SIG-M5 (cell line): Measurements from ENCODE around the gene CAPN13.

Source experiments
- DNase-seq: peaks from one replicate; lab custom pipeline; 2025; lab: John Stamatoyannopoulos, UW

CAPN13 gene

DNA sequence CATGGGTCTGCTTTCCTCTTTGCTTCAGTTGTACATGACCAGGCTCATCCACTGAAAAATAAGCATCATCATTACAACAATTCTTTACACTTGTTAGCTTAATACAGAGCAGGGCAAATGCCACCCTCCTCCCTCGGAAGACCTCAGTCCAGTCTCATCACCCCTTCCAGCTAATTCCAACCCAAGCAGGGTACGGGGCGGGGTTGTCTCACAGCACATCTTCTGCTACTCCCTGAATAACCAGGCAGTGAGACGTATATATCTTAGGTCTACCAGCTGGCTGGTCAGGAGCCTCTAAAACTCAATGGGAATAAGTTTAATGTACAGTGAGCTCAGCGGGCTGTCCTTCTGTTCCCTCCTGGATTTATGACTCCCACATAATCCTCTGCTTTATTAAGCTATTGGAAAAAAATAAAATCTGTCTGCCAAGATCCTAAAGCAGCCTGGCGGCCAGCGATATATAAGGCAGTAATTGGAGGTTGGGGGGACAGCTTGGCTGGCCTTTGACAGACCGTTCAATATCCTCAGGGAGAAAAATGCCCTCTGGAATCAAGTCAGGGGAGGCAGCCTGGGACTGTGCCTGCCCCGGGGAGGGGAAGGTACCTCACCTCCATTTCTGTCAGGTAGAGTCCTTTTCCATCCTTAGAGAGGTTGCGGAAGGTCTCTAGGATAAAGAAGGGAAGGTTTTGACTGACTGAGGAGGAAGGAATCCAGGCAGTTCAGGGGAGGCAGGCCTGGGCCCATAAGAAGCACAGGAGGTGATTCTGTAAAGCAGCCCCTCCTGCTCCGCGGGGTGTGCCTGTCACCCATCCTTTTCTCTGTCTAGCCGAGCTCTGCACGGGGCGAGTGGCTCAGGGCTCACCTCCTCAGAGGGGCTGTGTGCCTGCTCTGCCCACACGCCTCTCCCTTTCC, 76.3 kb downstream of the CAPN13 start:
- DNase-seq = no peak

DNA sequence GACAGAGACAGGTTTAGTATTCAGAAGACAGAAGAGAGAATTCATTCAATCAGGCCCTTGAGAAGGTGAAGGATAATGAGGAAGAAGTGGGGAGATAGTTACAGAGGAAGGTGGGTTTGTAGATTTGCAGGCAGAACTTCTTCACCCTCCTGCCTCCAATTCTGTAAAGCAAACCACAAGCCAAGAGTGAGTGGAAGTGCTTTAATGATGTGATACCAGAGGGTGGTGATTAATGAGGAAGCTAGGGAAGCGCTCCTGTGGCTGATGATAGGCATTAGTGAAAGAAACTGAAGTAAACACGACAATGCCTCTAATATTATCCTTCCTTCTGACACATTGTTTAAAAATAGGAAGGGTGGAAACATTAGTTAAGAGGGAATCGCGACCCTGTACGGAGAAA, 78.2 kb downstream of the CAPN13 start:
- DNase-seq = no peak

DNA sequence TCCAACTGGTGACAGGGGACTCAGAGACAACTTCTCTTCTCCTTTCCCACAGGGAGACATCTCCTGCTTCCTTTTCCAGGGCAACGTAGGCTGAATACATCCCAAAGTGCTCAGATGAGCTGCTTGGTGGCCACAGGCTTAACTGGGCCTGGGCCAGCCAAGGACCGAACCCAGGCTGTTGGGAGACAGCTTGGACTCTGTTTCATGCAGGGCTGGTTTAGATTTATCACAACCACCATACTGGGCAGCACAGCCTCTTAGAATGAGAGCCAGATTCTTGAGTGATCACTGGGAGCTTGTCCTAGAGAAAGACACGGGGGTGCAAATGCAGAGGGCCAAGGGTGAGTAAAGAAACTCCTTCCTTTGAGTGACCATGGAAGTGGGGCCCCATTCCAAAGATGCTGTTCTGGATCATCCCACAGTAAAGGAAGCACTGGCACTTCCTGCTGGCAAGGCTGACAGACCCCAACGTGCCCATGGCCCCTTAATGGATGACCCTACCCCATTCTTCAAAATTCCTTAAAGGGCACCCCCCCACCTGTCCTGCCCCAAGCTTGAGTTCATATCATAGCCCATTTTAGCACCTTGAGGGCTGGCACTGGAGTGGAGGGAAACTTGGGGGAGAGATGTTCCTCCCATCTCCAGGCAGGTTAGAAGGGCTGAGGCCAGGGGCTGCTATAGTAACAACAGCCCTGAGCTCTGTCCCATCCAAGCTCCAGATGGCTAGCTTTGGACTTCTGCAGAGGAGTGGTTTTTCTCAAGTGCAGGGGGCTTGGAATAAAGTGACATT, 84.1 kb downstream of the CAPN13 start:
- DNase-seq = no peak

DNA sequence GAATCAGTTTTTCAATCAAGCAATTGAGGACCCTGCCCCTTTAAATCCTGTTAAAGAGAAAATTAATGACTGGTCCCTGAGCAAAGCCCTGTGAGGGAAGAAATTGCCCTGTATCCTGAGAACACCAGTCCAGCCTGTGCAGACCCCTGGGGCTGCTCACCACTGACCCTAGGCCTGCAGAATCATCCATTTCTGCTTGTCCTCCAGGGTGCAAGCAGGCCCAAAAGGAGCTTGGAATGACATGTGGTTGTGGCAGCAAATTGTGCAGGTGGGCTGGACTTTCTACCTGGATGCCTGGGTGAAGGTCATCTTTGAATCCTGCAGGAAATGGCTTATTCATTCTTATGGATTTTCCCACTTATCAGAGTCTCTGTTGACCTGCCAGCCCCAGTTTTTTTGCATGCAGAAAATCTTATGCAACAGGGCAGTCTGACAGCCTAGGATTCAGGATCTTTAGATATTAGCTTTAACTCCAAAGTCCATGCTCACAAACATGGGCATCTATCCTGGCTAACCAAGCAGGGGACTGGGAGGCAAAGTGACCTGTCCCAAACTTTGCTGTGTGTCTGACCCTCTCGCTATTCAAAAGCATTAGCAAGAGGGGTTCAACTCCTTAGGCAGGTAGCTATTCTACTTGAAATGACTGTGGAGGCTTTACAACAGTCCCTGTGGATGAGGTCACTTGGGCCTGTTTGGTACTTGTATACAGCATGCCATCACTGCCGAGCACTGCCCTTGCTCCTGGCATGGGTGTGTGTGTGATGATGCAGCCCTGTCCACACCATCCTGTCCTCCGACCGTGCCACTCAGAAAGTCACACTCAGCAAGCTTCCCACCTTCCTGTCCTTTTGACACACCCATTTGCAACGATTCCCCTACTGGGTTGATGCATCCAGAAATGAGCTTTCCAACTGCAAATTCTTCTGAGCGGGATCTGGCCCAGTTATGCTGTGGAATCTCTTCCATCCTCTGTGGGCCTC, 85.3 kb downstream of the CAPN13 start:
- DNase-seq = no peak

DNA sequence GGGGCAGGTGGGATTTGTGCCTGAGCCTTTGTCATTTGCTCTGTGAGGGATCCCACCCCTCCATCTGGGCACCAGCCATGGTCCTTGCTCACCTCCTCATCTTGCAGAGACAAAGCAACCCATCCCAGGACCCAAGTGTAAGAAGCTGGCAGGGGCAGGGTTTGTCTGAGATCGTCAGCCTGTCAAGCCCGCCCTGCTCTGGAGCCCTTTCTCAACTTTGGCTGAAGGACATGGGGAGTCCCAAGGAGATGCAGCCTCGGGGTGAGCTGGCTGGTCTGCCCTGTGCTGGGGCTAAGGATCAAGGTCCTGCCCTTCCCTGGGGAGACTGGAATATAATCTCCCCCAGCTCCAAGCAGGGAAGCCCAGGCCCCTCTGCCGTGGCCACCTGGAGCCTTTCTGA, 86.0 kb downstream of the CAPN13 start:
- no peak for DNase-seq

DNA sequence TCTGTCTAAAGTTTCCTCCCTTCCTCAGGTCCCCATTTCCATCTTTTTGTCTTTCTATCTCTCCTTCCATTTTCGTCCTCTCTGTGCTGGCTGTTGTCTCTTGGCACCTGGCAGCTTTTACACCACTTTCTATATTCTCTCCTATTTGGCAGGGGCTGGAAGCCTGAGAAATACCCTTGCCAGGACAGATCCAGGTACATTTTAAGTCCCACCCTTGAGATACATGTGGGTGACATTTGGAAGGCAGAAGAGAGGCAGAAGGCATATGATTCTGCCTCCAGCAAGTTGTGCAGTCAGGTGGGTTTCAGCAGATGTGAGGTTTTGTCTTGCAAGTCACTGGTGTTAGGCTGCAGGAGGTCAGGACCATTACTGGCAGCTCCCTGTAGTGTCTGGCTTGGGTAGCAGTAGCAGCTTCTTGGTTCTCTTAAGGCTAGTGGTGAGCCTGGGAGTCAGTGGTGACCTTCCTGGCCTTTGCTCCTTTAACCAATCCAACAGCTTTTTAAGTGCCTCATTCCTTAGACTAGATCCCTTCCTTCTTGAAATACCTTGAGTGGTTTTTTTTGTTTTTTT, 90.1 kb downstream of the CAPN13 start:
- DNase-seq = no peak

DNA sequence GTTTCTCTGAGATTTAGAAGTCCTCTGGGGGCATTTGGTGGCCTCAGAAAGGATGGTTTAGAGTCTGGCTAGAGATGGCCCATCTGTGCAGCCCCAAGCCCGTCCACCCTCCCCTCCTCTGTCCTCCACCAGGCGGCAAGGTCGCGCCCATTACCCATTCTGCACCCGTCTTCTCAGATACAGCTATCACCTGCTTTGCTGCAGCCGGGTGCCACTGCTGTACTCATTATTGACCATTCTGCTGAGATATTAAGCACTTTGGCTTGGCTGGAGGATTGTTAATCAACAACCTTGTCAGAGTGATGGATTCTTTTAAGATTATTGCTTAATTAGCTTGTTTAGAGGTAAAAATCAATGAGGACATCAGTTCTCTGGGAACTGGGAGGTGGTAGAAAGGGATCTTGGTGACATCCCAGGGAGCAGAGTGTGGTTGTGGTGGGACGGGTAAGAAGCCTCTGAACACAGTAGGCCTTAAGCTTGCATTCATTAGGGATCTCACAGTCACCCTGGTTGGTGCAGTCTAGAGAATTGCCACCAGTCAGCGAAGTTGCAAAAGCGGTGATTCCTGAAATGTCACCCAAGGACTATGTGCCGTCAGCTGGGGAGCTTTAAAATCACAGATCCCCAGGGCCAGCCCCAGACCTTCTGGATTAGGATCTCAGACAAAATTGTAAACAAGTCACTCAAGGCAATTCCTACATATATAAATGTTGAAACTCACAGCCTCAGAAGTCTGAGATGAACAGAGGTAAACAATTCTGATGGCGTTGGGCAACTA, 90.9 kb downstream of the CAPN13 start:
- no peak for DNase-seq

DNA sequence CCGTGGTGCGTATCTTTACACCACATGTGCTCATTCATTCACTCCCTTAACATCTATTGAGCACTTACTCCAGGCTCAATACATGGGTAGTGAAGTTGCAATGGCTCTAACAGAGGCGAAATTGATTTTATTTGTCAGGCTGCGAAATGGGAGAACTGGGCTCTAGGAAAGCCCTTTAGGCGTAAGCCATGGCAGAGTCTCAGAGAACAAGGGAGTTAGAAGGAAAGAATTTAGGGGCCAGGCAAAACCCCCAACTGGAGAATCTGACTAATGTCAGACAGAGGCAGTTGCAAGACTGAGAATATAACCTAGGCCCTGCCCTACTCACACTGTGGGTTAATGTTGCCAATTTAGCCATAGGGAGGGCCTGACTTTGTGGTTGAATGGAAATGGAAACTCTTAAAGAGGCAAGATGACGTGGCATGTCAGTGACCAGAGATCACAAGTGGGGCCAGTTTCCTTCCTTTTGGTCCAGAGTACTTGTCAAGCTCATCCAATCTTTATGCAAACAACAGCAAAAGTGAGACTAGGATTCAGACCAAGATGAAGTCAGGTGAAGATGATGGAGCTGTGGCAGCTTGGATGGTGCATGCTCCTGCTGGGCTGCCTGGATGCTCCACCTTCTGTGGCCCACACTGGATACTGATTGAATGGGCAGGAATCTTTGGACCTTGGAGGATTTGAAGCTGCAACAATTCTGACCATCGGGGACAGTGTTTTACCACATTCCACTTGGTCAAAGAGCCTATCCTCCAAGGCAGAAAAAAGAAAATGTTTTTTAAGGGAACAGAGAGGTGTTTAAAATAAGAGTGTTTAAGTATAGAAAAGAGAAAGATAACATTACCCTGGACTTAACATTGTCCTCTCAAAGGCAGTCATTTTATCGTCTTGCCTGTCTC, 92.2 kb downstream of the CAPN13 start:
- no peak for DNase-seq

DNA sequence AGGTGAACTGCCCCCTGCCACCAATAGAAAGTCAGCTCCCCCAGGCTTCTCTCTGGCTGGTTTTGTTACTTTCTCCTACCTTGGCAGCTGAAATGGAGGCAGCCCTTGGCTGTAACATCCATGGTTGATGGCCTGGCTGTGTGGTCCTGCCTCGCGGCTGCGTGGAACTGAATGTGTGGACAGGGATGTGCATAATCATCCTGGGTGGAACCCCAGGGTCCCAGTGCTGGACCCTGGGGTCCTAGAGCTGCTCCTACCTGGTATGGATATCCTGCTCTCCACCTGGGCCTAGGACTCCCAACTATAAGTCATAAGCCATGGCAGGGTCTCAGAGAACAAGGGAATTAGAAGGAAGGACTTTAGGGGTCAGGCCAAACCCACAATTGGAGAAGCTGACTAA, 93.5 kb downstream of the CAPN13 start:
- no peak for DNase-seq

DNA sequence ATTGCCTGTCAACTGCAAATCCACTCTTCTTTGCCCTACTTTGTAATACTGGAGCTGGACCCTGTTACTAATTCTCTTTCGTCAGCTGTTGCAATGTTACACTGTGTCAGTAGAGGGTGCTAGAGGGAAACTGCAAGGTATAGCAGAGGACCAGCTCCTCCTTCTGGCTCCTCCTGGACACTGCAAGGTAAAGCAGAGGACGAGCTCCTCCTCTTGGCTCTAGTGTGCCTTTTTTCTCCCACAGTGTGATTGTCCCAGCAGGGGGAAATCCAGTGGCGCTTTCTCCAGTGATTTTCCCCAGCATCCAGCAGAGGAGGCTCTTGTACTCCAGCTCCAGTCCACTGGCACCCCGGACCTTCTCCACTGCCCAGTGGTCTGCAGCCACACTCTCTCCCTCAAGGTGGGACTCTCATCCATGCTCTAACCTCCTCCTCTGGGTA, 95.6 kb downstream of the CAPN13 start:
- DNase-seq = peak; percentile 51

DNA sequence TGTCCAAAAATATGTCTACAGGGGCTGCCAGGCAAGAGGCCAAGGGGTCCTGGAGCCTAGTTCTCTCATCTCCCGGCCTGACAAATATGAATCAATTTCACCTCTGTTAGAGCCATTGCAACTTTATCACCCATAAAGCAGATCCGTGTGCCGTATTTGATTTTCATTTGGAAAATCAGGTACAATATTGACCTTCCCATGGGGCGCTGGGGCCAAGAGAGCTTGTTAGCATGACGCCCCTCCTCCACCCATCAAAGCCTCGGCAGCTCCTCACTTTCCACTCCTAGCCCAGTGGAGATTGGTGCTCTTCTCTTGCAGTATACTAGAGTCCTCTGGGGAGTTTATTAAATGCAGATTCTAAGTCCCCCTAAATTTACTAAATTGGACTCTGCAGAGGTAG, 96.8 kb downstream of the CAPN13 start:
- no peak for DNase-seq

DNA sequence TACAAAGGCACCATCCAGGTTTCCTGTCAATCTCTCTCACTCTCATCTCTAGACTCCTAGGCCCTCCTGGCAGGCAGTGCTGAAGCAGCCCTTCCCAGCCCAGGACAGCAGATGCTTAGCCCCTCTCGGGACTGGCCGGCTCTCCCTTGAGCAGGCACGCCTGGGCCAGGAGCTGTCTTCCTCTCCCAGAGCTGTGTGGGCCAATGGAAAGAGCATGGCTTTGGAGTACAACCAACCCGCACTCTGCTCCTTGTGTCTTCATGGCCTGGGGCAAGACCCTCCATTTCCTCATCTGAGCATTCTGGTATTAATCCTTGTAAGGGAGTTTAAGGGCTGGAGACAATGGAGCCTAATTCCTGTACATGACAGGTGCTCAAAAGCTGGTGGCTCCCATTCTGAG, 97.2 kb downstream of the CAPN13 start:
- no peak for DNase-seq

DNA sequence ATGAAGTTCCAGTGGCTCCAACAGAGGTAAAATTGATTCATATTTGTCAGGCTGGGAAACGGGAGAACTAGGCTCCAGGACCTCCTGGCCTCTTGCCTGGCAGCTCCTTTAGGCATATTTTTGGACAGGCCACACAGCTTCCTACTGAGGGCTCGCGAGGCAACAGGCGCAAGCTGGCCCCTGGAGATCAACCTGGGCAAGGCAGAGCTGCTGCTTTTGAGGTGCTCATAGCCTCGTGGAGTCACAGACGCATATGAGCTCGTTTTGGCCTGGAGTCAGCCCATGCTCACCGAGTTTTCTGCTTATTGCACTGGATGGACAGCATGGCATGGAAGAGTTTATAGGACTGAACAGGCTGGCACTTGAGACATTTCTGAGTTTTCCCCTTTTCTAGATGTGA, 97.7 kb downstream of the CAPN13 start:
- DNase-seq = no peak

DNA sequence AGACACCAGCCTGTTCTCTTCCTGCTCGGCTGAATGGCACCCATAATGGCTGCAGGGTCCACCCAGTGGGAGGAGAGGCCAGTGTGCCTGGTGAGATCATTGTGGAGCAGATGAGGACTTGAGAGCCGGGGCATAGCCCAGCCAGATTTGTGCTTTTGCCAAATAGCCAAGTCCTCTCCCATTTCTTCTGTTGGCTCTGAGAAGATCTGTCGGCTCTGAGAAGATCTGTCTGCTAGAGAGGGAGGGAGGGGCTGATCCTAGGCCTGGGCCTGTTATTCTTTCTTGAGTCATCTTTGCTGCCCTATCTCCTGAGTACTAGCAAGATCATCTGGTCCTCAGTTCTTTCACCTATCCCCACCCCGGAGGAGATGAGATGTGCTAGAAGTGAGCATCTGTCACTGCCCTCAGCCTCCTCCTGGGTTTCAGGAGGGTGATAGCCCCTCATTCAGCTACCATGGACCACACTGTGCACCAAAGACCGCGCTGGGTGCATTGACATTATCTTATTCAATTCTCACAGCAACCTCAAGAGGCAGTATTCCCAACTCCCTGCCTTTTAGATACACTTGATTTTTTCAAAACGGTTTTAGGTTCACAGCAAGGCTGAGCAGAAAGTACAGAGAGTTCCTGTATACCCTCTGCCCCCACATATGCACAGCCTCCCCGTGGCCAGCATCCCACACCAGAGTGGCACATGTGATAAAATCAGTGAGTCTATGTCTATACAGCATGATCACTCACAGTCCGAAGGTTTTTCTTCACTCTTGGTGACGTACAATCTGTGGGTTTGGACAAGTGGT, 98.6 kb downstream of the CAPN13 start:
- no peak for DNase-seq

DNA sequence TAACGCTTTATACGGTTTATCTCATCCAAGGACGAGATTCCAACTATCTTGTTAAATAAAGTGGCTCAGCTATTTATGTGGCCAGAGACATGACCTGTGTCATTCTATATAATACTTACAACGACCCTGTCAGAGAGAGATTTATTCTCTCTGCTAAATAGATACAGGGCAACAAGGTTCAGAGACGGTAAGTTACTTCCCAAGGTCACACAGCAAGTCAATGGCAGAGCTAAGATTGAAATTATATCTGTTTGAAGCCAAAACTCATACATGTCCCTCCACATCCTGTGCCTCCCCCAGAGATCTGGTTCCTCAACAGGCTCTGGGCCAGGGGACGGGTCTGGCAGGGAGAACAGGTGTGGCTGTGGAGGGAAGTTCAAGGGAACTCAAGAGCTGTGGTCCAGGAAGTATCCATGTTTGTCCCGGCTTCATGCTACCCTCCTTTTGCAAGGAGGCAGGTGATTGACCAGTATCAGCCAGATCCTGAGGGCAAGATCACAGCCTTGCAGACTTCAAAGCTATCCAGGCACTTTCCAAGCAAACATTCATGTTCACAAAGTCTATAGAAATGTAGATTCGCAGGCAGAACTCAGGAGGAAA, 99.8 kb downstream of the CAPN13 start:
- no peak for DNase-seq

DNA sequence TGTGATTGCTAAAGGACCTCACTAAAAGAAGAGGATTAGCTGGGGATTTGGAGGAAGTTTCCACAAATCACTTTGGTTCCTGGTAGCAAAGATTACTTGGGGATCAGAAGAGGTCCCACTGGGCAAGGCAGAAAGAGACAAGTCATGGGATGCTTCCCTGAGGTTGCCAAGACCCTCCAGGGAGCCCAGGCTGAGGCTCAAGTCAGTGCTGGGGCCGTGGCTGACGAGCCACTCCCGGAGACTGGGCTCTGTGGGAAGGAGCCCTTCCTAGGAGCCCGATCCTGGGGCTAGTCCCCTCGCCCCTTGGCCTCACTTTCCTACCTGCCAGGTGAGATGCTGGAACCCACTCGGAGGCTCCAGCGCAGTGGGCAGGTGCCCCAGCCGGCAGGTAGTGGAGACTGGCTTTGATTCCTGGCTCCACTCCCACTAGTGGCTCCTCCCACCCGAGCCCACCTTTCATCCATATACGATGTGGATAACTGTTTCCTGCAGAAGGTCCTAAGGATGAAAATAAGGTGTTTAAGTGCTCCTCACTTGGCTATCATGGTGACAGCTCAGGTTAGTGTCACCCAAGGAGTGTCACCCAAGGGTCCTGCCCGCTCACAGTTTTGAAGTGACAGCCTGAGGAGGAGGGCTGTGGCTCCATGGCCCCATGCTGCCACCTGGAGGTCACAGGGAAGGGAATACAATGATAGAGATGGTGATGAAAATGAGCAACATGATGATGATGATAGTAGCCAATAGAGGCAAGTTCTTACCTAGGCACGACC, 100.5 kb downstream of the CAPN13 start:
- no peak for DNase-seq

DNA sequence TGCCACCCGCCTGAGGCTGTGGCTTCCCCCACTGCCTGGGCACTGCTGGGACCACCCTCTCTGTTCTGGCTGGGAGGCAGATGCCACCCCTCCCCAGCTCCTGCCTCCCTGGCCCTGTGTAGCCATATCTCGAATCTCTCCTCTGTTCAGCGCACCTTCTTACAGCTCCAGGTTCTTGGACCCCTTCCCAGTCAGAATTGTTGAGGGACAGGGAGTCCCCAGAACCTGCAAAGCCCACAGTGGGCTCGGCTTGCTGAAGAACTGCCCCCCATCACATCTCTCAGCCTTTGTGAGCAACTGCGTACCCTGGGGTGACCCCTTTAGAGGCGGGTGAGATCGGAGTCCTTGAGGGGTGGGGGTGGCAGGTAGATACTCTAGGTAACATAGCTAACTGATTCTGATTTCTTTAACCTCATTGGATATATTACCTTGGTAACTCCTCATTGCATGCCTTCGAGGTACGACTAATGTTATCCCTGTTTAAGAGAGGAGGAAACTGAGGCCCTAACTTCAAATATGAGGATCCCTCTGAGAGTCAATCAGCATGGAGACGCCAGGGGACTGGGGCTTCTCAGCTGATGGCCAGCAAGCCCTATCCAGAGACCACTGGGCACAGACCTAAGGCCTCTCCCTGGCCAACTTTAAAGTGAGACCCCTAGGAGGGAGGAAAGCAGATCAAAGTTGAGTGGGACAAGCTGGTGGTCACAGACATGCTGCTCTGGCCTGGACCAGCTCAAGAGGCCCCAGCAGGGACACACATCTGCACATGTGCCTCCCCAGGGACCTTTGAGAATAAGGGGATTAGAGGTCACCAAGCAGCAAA, 101.3 kb downstream of the CAPN13 start:
- no peak for DNase-seq
